T-helper 2 cell treated with Interferon-gamma antibody and Interleukin-4, amounts not matched to agents 5 μg/mL and 100 μg/mL, for 36 hours (primary cell): Measurements from ENCODE around the gene GPX8.

Experiments used
- DNase-seq: peaks from one replicate; pipeline ENCODE4 v3.0.0; 2021; ENCODE audit warnings: low spot score
- H3K27ac Mint-ChIP-seq: one replicate; pipeline ENCODE4 v1.8.0; 2021; ENCODE audit warnings: mild to moderate bottlenecking, mixed read lengths
- H3K27me3 Mint-ChIP-seq: one replicate; pipeline ENCODE4 v1.8.0; 2021; ENCODE audit warnings: low read depth, mixed read lengths
- H3K36me3 Mint-ChIP-seq: one replicate; pipeline ENCODE4 v1.8.0; 2021; ENCODE audit warnings: low read depth, mixed read lengths
- H3K4me1 Mint-ChIP-seq: one replicate; pipeline ENCODE4 v1.8.0; 2021; ENCODE audit warnings: low read depth, mixed read lengths
- H3K4me3 Mint-ChIP-seq: one replicate; pipeline ENCODE4 v1.8.0; 2022; ENCODE audit warnings: mild to moderate bottlenecking, moderate library complexity, mixed read lengths
- H3K9me3 Mint-ChIP-seq: one replicate; pipeline ENCODE4 v1.8.0; 2021; ENCODE audit warnings: mixed read lengths

GPX8 gene

DNA sequence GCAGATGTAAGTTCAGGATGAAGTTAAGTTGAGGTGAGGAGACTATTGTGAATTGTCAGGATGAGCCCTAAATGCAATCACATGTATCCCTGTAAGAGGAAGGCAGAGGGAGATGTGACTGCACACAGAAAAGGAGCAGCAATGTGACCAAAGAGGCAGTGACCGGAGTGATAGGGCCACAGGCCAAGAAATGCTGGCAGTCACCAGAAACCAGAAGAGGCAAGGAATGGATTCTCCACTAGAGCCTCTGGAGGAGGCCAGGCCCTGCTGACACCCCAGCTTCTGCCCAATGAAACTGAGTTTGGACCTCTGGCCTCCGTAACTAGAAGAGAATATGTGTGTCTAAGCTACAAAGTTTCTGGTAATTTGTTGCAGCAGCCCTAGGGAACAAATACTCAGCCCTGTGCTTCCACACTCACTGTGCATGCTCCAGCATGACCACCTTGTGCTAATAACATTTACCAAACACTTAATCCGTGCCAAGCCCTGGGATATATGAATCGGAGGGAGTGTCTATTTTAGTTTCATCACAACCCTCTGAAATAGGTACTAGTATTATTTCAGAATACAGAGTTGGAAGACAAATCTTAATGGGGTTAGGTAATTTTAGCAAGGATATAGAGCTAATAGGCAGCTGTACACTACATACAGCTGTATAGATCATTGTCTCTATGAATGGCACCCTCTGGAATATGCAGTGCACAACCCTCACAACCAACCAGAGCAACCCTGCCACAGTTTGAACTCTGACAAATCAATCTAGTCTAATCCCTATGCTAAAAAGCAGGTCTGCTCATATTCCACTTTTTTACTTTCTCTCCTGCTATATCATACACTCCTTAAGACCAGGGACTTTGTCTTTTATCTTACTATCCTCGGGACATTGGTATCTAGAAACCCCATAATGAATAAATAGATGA is 7.8 kb upstream of the GPX8 start:
- Mint-ChIP-seq H3K4me3 (no peak overlapping the region), H3K4me1 (peaks cover 5% of the 10 kb centered on the region), H3K27ac (no peak overlapping the region), H3K27me3 (peaks cover 61% of the 10 kb centered on the region), H3K9me3 (no peaks in the 10 kb centered on the region), H3K36me3 (no peaks in the 10 kb centered on the region)
- no peak for DNase-seq

GRCh38 chr5:55154873-55155272 is 5.1 kb upstream of the GPX8 start:
- Mint-ChIP-seq H3K4me1 (peaks cover 6% of the 10 kb centered on the region), H3K36me3 (no peaks in the 10 kb centered on the region), H3K4me3 (no peak overlapping the region), H3K9me3 (no peaks in the 10 kb centered on the region), H3K27me3 (peaks cover 63% of the 10 kb centered on the region), H3K27ac (no peak overlapping the region)
- DNase-seq, result no peak

- Mint-ChIP-seq H3K4me3 (no peak overlapping the region), H3K27me3 (peaks cover 64% of the 10 kb centered on the region), H3K4me1 (peaks cover 6% of the 10 kb centered on the region), H3K9me3 (no peaks in the 10 kb centered on the region), H3K36me3 (no peaks in the 10 kb centered on the region), H3K27ac (no peak overlapping the region)
- DNase-seq, result no peak
Observed at GRCh38 chr5:55160493-55161209, 680 bp downstream of the GPX8 start.

- no peak overlapping the region for H3K27ac Mint-ChIP-seq
Observed at GRCh38 chr5:55162666-55163065, 2.7 kb downstream of the GPX8 start.

GRCh38 chr5:55171471-55171870 is 11.5 kb downstream of the GPX8 start:
- Mint-ChIP-seq H3K4me3 (no peak overlapping the region), H3K27ac (no peak overlapping the region), H3K27me3 (peaks cover 75% of the 10 kb centered on the region), H3K36me3 (no peaks in the 10 kb centered on the region), H3K9me3 (no peaks in the 10 kb centered on the region), H3K4me1 (peaks cover 23% of the 10 kb centered on the region)
- no peak for DNase-seq

More at GRCh38 chr5:55162666-55163065, 2.7 kb downstream of the GPX8 start:
- Mint-ChIP-seq H3K4me3 (no peak overlapping the region), H3K27me3 (peaks cover 71% of the 10 kb centered on the region), H3K4me1 (peaks cover 6% of the 10 kb centered on the region), H3K9me3 (no peaks in the 10 kb centered on the region), H3K36me3 (no peaks in the 10 kb centered on the region)
- no peak for DNase-seq

DNA sequence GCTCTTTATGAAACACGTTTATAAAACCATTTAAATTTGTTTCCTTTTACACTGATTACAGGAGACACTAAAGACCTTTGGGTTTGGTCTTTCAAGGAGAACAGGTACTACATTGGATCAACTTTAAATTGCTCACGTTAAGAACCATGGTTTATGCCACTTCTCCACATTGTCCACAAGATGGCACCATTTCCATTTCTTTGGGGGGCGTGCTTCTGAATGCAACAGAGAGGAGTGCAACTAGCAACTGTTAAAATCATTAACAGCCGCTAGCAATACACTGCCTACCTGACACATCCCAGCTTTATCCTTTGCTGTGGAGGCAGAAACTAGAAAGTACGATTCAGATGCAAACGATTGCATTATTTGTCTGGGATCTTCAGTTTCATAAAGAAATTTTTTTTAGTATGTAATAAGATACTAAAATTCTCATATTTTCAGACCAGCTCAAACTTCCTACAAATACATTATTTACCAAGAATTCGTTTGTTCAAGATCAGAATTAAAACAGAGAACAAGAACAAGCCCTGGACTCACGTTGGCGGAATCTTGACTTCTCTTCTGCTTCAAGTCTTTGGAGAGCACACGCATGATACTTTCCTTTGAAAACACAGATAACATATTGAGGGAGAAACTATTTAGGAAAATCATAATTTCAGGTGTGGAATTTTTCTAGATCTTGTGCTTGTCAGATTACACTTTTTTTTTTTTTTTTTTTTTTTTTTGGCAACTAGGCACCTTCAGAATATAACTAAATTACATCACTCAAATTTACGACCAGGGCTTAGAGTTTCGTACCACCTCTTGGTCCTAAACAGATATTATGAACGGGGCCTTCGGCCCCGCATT is 12.3 kb downstream of the GPX8 start:
- no peak overlapping the region for H3K27ac Mint-ChIP-seq
- H3K4me1 Mint-ChIP-seq, result peaks cover 29% of the 10 kb centered on the region

DNA sequence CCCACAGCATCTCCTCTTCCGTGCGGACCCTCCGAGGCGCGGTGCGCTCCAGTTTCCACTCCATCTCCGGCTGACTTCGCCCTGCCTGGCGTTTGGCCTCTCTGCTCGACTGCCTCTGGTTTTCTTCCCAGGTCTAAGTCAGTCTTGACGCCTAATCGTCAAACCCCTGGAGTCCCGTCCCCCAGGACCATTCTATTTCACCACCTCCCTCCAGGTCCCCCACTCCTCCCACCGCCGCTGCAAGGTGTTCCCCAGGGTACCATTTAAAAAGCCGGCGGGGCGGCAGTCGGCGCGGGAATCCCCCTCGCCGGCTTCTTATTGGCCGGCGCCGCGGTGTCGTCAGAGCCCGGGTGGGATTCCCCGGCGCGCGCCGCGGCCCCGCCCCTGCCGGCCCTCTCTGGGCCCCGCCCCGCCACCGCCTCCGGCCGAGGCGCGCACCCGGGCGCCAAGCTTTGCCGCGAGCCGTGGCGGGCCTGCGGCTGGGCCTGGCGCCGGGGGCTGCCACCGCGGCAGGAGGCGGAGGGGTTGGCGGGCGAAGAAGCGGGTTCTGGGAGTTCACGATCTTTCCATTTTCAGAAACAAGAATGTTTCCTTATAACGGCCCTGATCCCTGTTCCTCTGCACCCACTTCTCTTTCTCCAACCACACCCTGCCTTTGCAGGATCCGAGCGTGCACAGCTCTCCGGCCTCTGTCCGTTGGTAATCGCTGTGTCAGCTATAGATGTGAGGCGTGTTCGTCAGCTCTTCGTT is 13.1 kb downstream of the GPX8 start, which contains the start of gene CDC20B:
Gene CDC20B, minus strand, starts transcription at position 241 of the 750 bp plus-strand sequence. Its CDS starts 177 bp downstream, at position 64.
- H3K27ac Mint-ChIP-seq, result peak within 1 kb of the TSS; percentile 67
- H3K4me3 Mint-ChIP-seq, result peak within 1 kb of the TSS; percentile 85
- peaks cover 74% of the 10 kb centered on the region for H3K27me3 Mint-ChIP-seq
- H3K36me3 Mint-ChIP-seq, result no peaks in the 10 kb centered on the region
- peaks cover 31% of the 10 kb centered on the region for H3K4me1 Mint-ChIP-seq
- DNase-seq, result peak; percentile 83
- no peaks in the 10 kb centered on the region for H3K9me3 Mint-ChIP-seq

More for the DNA sequence above, 12.3 kb downstream of the GPX8 start:
- Mint-ChIP-seq H3K4me3 (peak overlapping the region; percentile 85), H3K9me3 (no peaks in the 10 kb centered on the region), H3K27me3 (peaks cover 76% of the 10 kb centered on the region), H3K36me3 (no peaks in the 10 kb centered on the region)
- DNase-seq, result peak; percentile 65

GRCh38 chr5:55173687-55174230 is 13.8 kb downstream of the GPX8 start:
- H3K4me3 Mint-ChIP-seq, result peak overlapping the region; percentile 77
- DNase-seq, result no peak
- peaks cover 74% of the 10 kb centered on the region for H3K27me3 Mint-ChIP-seq
- no peaks in the 10 kb centered on the region for H3K9me3 Mint-ChIP-seq
- H3K36me3 Mint-ChIP-seq, result no peaks in the 10 kb centered on the region
- no peak overlapping the region for H3K27ac Mint-ChIP-seq
- peaks cover 31% of the 10 kb centered on the region for H3K4me1 Mint-ChIP-seq

- no peak for DNase-seq
- Mint-ChIP-seq H3K27ac (no peak overlapping the region), H3K27me3 (peaks cover 81% of the 10 kb centered on the region), H3K36me3 (no peaks in the 10 kb centered on the region), H3K4me3 (peak overlapping the region; percentile 80), H3K9me3 (no peaks in the 10 kb centered on the region), H3K4me1 (peaks cover 31% of the 10 kb centered on the region)
Observed at GRCh38 chr5:55175781-55176175, 15.8 kb downstream of the GPX8 start.

DNA sequence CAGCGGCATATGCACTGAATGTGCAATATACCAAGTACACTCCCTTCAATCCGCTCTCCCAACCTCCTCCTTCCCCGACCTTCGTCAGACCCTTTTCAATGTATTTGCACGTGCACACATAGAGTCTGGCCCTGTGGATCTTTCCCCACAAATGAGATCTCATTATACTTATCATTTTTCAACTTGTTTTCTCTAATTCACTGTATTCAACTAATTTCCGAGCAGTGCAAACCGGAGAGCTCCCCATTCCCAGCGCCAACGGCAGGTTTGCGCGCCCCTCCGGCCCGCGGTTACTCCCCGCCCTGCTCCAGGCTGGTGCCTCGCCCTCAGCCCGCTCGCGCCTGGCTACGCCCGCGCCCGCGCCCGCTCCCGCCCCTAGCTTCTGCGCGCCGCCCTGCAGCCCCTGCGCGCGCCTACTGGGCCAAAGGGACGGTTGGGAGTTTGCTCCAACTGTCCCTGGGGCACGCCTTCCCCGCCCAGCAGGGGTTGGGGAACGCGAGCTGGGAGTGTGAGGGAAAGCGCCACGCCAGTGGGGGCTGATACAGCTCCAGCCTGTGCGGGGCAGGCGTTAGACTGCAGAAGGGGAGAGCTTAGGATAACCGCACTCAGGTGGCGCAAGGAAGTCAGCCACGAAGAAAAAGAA is 16.3 kb downstream of the GPX8 start:
- peaks cover 31% of the 10 kb centered on the region for H3K4me1 Mint-ChIP-seq
- H3K27ac Mint-ChIP-seq, result no peak overlapping the region
- H3K36me3 Mint-ChIP-seq, result no peaks in the 10 kb centered on the region
- no peaks in the 10 kb centered on the region for H3K9me3 Mint-ChIP-seq
- DNase-seq, result peak; percentile 47
- peak overlapping the region; percentile 80 for H3K4me3 Mint-ChIP-seq
- H3K27me3 Mint-ChIP-seq, result peaks cover 83% of the 10 kb centered on the region

DNA sequence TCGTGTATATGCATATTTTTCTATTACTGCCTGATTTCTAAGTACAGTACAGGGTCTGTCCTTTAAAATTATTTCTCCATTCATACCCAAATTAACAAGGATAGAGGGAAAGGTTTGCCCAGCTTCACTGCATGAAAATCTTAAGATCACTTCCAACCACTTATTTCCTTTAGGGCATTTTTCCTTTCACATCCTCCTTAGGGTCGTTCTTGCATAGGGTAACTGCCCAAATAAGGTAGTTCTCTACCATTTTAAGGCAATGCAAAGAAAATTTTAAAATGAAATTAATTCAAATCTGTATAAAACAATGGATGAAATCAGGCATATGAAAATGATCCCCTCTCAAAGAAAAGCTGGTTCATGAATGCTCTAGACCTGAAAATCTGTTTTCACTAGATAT is 17.1 kb downstream of the GPX8 start:
- peak overlapping the region; percentile 80 for H3K4me3 Mint-ChIP-seq
- no peak for DNase-seq
- no peaks in the 10 kb centered on the region for H3K9me3 Mint-ChIP-seq
- H3K27ac Mint-ChIP-seq, result no peak overlapping the region
- H3K4me1 Mint-ChIP-seq, result peaks cover 31% of the 10 kb centered on the region
- no peaks in the 10 kb centered on the region for H3K36me3 Mint-ChIP-seq
- peaks cover 86% of the 10 kb centered on the region for H3K27me3 Mint-ChIP-seq

DNA sequence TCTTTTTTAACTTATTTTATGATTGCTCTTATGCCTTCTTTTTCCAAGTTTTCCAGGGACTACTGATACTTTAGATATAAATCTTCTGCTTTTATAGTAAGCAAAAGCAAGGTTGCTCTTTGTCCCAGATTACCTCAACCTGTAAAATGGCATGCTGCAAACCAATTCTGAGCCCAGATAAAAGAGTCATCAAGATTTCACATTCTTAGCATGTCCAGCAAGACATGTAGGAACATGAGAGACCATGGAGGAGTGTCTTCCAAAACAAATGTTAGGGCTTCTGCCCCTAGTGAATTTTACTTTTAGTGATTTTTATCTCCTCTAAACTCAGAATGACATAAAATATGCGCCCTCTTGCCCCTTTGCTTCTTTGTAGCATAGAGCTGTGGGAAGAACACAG is 20.0 kb downstream of the GPX8 start:
- H3K27me3 Mint-ChIP-seq, result peaks cover 83% of the 10 kb centered on the region

More for the DNA sequence above, 20.0 kb downstream of the GPX8 start:
- Mint-ChIP-seq H3K4me1 (peaks cover 18% of the 10 kb centered on the region), H3K36me3 (no peaks in the 10 kb centered on the region), H3K27ac (no peak overlapping the region), H3K4me3 (no peak overlapping the region), H3K9me3 (no peaks in the 10 kb centered on the region)
- no peak for DNase-seq
